Measurements from ENCODE around the gene ZNF805.
"Not testable (repeated sequence)": the region's sequence is repeated elsewhere in the genome, so short reads cannot be mapped to it uniquely, and the experiment has no call there.

Gene ZNF805

GRCh38 chr19:57269515-57270250 is 29.3 kb downstream of the ZNF805 start:
- DNase-seq = no peak

- no peak for DNase-seq
Measured at GRCh38 chr19:57271280-57271679, 30.8 kb downstream of the ZNF805 start.

- no peak for DNase-seq
Measured at GRCh38 chr19:57273014-57273413, 32.6 kb downstream of the ZNF805 start.

- no peak for DNase-seq
Measured at GRCh38 chr19:57276430-57276829, 36.0 kb downstream of the ZNF805 start.

- not testable (repeated sequence) for DNase-seq
Measured at GRCh38 chr19:57278481-57278880, 38.0 kb downstream of the ZNF805 start.

- DNase-seq = peak; percentile 97
Measured at GRCh38 chr19:57279418-57280164, 39.2 kb downstream of the ZNF805 start.

GRCh38 chr19:57280165-57280961 is 39.9 kb downstream of the ZNF805 start, which contains the start of gene ZNF460:
ZNF460 (plus strand) TSS chr19:57280485; CDS start chr19:57280807, 322 bp downstream.
- peak; percentile 99 for DNase-seq

GRCh38 chr19:57280962-57281400 is 40.5 kb downstream of the ZNF805 start:
- DNase-seq = peak; percentile 39

GRCh38 chr19:57282011-57282643 is 41.7 kb downstream of the ZNF805 start:
- DNase-seq = no peak

GRCh38 chr19:57288373-57288772 is 47.9 kb downstream of the ZNF805 start:
- no peak for DNase-seq

GRCh38 chr19:57290970-57291369 is 50.5 kb downstream of the ZNF805 start:
- no peak for DNase-seq

GRCh38 chr19:57292547-57292946 is 52.1 kb downstream of the ZNF805 start:
- DNase-seq = no peak

- DNase-seq = no peak
Measured at GRCh38 chr19:57293719-57294118, 53.3 kb downstream of the ZNF805 start.

- no peak for DNase-seq
Measured at GRCh38 chr19:57302020-57302465, 61.6 kb downstream of the ZNF805 start.

GRCh38 chr19:57302727-57303401 is 62.4 kb downstream of the ZNF805 start:
- no peak for DNase-seq
